ENCODE data around the gene CEP104.
"Not testable (repeated sequence)": the region's sequence is repeated elsewhere in the genome, so short reads cannot be mapped to it uniquely, and the experiment has no call there.

CEP104 gene

GRCh38 chr1:3821447-3821846, 35.6 kb downstream of the CEP104 start:
- peak; percentile 40 for DNase-seq

- peak; percentile 94 for DNase-seq
Observed at GRCh38 chr1:3821004-3821403, 36.0 kb downstream of the CEP104 start.

- no peak for DNase-seq
Observed at GRCh38 chr1:3820316-3820715, 36.7 kb downstream of the CEP104 start.

GRCh38 chr1:3819771-3820200, 37.2 kb downstream of the CEP104 start:
- peak; percentile 55 for DNase-seq

GRCh38 chr1:3817821-3818597, 39.0 kb downstream of the CEP104 start:
- no peak for DNase-seq

GRCh38 chr1:3817138-3817740, 39.8 kb downstream of the CEP104 start:
- no peak for DNase-seq

- no peak for DNase-seq
Observed at GRCh38 chr1:3816331-3817137, 40.5 kb downstream of the CEP104 start.

GRCh38 chr1:3814771-3815561, 42.0 kb downstream of the CEP104 start:
- DNase-seq, result no peak

- no peak for DNase-seq
Observed at GRCh38 chr1:3814065-3814464, 42.9 kb downstream of the CEP104 start.

GRCh38 chr1:3811595-3811911, 45.5 kb downstream of the CEP104 start:
- DNase-seq, result no peak

- DNase-seq, result not testable (repeated sequence)
Observed at GRCh38 chr1:3810149-3810761, 46.8 kb downstream of the CEP104 start.

GRCh38 chr1:3809680-3810079, 47.3 kb downstream of the CEP104 start:
- DNase-seq, result no peak

- no peak for DNase-seq
Observed at GRCh38 chr1:3807769-3808168, 49.2 kb downstream of the CEP104 start.

GRCh38 chr1:3805038-3805437, 52.0 kb downstream of the CEP104 start:
- DNase-seq, result no peak

- not testable (repeated sequence) for DNase-seq
Observed at GRCh38 chr1:3804627-3804944, 52.4 kb downstream of the CEP104 start.

- DNase-seq, result no peak
Observed at GRCh38 chr1:3803905-3804626, 52.9 kb downstream of the CEP104 start.

- DNase-seq, result not testable (repeated sequence)
Observed at GRCh38 chr1:3800795-3801194, 56.2 kb downstream of the CEP104 start.

- DNase-seq, result no peak
Observed at GRCh38 chr1:3799976-3800685, 56.9 kb downstream of the CEP104 start.

- peak; percentile 74 for DNase-seq
Observed at GRCh38 chr1:3796215-3797061, 60.6 kb downstream of the CEP104 start, which contains the start of gene LRRC47. LRRC47 (minus strand) TSS chr1:3796498; CDS start chr1:3796476, 22 bp downstream.

Measured in NCI-H1694 treated with DMSO at 0.1 percent for 48 hours (cell line).